GM19372 (cell line): ENCODE results near the gene KRTAP5-4.
"Not testable (repeated sequence)": the region's sequence is repeated elsewhere in the genome, so short reads cannot be mapped to it uniquely, and the experiment has no call there.

Experiments
- ATAC-seq: cut with Tn5 transposase; IDR thresholded peaks from one replicate; pipeline ENCODE4 v1.9.1; 2021; ENCODE audit warnings: mild to moderate bottlenecking, low read depth, moderate library complexity; ENCODE audit not compliant: unreplicated experiment

The KRTAP5-4 gene

DNA sequence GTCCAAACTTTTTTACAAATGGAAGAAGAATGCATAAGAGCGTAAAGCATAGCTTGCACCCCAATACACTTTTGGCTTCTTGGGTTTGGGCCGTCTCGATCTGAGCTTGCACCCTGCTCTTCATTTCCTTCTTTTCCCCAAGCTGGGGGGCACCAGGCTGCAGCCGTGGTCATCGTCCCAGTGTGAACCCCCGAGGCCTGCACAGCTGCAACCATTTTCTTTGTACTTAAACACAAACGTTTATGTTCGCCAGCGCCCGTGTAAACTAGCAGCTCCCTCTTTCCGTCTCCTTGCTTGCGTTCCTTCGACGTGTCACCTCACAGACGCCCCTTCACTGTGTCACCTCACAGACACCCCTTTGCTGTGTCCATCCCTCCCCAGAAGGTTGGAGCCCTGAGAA, 17.7 kb upstream of the KRTAP5-4 start:
- no peak for ATAC-seq

DNA sequence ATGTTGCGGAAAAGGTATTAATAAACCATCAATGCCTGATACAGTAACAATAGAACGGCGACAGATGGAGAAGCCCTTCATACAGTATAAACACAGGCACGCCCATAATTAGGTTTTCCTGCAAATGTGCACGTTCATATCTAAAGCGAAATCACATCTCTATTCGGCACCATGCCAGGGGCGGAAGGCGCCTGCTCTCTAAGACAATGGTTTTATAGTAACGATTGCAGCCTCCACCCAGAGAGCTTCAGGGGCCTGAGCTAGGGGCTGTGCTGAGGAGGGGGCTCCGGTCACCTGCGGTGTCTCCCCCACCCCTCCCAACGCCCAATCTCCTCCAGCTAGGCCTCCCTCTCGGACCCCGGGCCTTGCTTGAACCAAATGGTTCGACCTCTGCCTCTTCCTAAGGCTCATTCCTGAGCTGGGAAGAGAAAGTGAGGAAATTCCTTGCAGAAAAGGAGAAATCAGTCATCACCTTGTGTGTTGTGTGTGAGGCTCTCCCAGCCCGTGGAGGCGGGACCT, 17.2 kb upstream of the KRTAP5-4 start:
- ATAC-seq, result no peak

- ATAC-seq, result no peak
Observed at GRCh38 chr11:1638344-1638743, 16.4 kb upstream of the KRTAP5-4 start.

DNA sequence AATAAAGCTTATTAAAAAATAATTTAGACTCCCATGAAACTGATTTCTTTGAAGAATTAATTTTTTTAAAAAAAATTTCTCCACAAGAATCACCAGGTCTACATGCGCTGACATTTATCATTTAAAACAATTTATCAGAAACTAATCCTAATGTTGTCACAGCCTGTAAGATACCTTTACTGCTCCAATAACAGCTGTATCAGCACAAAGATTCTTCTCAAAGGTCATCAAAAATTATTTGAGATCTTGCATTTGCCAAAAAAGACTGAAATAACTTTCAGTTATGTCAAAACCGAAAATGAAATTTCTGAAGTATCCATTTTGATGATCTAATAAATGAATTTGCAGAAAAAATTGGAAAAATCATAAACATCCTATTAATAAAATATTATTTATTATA, 15.7 kb upstream of the KRTAP5-4 start:
- no peak for ATAC-seq

GRCh38 chr11:1636291-1636950, 14.5 kb upstream of the KRTAP5-4 start:
- ATAC-seq, result no peak

- no peak for ATAC-seq
Observed at GRCh38 chr11:1633864-1634263, 11.9 kb upstream of the KRTAP5-4 start.

DNA sequence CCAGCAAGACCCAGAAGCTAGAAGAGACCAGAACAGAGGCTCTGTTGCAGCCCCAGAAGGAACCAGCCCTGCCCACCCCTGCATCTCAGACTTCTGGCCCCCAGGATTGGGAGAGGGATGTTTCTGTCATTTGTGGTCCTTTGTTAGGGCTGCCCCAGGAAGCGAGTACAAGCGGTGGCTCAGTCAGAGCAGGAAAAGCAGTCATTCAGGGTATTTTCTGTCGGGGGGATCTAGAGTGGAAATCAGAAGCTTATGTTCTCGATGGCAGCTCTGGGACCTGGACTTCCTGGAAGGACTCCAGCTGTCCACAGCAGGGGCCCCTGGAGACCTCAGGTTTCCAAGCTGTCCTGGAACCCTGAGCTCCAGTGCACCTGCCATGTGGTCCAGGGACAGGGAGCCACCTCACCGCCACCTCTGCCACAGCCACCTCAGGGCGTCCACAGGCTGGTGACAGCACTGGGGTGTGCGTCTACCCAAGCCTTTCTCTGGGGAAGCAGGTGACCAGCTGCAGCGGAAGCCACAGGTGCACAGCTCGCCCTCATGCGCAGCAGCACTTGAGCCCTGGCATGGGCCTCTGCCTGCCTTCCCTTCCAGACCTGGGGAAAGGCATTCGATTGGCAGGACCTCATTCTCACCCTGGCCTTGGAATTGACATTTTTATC, 10.2 kb upstream of the KRTAP5-4 start:
- ATAC-seq, result no peak

DNA sequence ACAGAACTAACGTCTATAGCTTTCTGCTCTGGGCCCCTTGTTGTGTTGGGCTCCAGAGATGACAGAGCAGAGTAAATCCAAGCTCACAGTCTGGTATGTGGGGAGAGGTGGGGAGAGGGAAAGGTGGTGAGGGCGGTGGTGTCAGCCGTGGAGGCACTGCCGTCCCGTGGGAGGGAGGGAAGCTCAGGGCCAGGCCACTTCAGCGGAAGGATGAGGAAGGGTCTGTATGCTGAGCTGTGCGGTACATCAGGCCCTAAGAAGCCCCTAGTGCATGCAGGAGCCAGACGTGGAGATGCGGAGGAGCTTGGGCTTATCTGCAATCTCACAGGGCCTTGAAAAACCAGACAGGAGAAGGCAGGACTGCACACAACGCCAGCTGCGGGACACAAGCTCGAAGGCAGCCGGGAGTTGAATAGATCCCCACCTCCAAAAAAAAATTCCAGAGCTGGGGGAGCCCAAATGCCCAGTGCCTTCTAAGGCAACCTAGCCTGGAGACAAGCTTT, 9.2 kb upstream of the KRTAP5-4 start:
- no peak for ATAC-seq

DNA sequence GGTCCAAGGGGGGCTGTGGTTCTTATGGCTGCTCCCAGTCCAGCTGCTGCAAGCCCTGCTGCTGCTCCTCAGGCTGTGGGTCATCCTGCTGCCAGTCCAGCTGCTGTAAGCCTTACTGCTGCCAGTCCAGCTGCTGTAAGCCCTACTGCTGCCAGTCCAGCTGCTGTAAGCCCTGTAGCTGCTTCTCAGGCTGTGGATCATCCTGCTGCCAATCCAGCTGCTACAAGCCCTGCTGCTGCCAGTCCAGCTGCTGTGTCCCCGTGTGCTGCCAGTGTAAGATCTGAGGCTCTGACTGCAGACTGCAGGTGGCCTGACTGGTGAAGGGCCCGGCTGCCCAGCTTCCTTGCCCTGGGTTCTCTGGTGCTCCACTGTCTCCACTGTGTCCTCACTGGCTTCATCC, 8.3 kb upstream of the KRTAP5-4 start:
- ATAC-seq, result no peak

- ATAC-seq, result no peak
Observed at GRCh38 chr11:1629326-1630185, 7.6 kb upstream of the KRTAP5-4 start, which contains the start of gene KRTAP5-5. TSS of gene KRTAP5-5 (plus strand) at chr11:1629775. CDS start at chr11:1629841, 66 bp downstream.

DNA sequence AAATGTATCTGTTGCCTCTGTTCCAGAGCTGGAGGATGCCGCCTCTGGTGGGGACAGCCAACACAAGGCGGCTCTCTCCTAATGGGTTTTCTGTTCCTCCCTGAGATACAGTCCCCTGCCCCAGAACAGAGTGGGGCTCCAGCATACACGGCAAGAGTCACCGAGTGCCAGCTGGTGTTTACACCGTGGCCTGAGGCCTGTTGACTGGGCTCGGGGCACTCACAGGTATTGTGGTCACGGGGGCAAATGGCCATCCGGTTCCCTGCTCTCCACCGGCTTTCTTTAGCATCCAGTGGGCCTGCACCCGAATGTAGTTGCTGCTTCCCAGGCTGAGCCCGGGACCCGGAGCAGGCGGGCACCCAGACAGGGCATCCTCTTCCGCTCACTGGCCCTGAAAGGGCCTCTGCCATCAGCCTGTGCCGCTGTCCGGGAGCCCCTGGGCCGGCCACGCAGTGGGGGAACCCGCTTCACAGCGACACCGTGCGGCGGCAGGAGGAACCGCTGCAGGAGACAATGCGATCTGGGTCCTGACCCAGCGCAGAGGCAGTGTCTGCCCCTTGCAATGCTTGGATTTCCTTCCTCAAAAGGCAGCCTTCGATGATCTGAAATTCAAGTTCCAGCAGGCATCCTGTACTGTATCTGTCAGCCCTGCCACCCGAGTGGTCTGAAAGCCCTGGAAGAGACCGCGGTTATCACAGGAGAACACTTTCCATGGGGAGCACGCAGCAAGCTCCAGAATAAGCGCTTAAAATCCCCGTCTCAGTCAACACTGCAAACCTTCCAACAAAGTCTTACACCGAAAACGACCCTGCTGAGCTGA, 6.8 kb upstream of the KRTAP5-4 start:
- no peak for ATAC-seq

DNA sequence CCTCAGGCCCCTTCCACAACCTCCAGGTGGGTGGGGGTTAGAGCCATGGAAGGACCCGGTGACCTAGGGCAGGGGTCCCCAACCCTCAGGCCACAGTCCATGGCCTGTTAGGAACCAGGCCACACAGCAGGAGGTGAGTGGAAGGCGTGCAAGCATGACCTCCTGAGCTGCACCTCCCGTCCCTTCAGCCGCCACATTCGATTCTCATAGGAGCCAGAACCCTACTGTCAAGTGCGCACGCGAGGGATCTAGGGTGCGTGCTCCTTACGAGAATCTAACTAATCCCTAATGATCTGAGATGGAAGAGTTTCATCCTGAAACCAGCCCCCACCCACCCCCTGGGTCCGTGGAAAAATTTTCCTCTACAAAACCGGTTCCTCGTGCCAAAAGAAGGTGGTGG, 3.6 kb upstream of the KRTAP5-4 start:
- no peak for ATAC-seq

DNA sequence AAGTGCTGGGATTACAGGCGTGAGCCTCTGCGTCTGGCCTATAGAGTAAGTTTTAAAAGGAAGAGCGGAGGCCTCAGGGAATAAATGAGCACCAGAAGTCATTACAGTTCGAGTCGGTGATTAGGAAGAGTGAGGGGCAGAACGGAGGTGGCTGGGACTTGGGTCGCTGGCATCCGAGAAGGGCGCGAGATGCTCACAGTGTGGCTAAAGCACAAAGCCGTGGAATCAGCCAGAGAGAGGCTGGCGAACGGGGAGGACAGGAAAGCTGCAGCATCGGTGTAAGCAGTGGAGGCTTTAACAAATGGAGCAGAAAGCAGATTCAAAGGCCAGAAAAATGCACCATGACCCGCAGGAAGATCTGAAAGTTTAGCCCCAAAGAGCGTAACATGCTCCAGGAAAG, 2.7 kb upstream of the KRTAP5-4 start:
- ATAC-seq, result no peak

DNA sequence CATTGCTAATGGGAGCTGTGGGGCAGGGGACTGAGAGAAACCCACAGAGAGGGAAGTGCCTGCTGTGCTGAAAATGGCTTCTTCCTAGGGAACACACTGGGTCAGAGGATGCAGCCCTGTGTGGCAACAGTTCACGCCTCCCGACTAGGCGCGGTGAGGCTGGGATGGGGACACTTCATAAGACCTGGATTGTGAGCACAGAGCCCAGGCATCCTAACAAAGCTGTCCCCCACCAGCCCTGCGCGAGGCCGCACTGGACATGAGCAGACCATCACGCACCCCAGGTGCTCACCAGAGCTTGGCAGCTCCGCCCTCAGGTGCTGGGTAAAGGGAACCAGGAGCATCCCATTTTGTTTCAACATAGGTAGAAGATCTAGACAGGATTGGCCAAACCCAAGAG, 1.8 kb upstream of the KRTAP5-4 start:
- ATAC-seq, result no peak

- no peak for ATAC-seq
Observed at GRCh38 chr11:1619449-1619848, 2.5 kb downstream of the KRTAP5-4 start.

GRCh38 chr11:1618231-1618630, 3.7 kb downstream of the KRTAP5-4 start:
- ATAC-seq, result no peak

DNA sequence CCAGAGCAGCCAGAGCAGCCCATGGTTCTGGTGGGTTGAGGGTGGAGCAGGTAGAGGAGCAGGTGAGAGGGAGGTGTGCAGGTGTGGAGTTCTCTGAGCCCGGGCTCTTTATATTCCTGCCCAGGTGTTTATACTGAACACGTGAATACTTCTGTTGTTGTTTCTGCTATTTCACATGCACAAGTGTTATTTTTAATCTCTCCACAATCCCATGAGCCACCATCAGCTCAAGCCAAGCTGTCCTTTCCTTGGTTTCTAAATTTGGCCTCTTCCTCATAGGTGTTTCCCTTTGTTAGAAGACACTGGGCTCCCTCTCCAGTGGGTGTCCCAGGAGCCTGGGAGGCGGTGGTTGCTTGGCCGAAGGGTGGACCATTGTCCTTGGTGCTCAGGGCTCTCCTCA, 13.6 kb downstream of the KRTAP5-4 start, which contains the start of gene KRTAP5-3:
TSS of gene KRTAP5-3 (minus strand) at position 101 of the 400 bp plus-strand sequence. CDS start at position 23, 78 bp downstream.
- no peak for ATAC-seq

DNA sequence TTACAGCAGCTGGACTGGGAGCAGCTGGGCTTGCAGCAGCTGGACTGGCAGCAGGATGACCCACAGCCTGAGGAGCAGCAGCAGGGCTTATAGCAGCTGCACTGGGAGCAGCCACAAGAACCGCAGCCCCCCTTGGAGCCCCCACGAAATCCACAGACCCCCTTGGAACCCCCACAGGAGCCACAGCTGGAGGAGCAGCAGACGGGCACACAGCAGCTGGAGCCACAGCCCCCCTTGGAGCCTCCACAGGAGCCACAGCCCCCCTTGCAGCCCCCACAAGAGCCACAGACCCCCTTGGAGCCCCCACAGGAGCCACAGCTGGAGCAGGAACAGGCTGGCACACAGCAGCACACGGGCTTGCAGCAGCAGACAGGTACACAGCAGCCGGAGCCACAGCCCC, 14.0 kb downstream of the KRTAP5-4 start:
- ATAC-seq, result not testable (repeated sequence)

DNA sequence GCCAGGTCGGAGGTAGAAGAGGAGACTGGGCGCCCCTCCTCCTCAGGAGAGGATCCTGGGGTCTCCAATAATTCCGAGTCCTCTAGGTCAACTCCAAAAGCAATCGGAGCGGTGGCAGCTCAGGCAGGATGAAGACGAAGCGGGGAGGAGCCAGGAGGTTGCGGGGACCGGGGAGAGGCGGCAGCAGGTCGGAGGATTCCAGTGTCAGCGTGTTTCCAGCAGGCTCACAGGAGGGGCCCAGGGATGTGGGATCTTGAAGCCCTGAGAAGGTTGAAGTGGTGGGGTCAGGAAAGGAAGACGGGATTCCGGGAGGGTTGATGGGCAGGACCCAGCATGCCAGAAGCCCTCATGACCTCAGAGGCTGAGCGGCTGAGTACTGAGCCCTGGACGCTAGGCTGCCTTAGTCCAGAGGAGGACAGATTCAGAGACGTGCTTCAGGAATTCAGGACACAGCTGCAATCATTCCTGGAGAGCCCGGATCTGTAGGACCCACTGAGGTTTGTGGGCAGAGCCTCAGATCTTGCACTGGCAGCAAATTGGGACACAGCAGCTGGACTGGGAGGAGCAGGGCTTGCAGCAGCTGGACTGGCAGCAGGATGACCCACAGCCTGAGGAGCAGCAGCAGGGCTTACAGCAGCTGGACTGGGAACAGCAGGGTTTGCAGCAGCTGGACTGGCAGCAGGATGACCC, 14.6 kb downstream of the KRTAP5-4 start:
- ATAC-seq, result not testable (repeated sequence)
